Renal cortex interstitium (tissue), 11 donors: ENCODE results near the gene FGGY. TPM values are rescaled to one million over a fixed set of nuclear protein-coding genes. Genes with fewer than 3 reads are reported as not detected.
"Not testable (repeated sequence)": the region's sequence is repeated elsewhere in the genome, so short reads cannot be mapped to it uniquely, and the experiment has no call there.

Experiments used
- DNase-seq, 11 donors: peaks; one replicate each; pipeline ENCODE4 v3.0.0-alpha.2; 2013; ENCODE audit warnings: low read depth in 9 of 11, low spot score in 4 of 11; ENCODE audit errors: extremely low read depth in 1 of 11
- polyA plus RNA-seq, 3 donors: library from polyadenylated mRNA; unstranded; fragments of 120-200 nt; gene quantifications; one replicate each; pipeline ENCODE4 v1.2.1, GENCODE V29; 2013; ENCODE audit not compliant: insufficient read length in 3 of 3

The FGGY gene
- polyA plus RNA-seq, 3 donors = 21.4 to 22.1 (median 21.9) TPM

- no peak for DNase-seq
These were observed 188.3 kb downstream of the FGGY start for GRCh38 chr1:59485171-59485570.

- DNase-seq = no peak
These were observed 189.1 kb downstream of the FGGY start for GRCh38 chr1:59485949-59486348.

- no peak for DNase-seq
These were observed 189.7 kb downstream of the FGGY start for GRCh38 chr1:59486615-59487014.

- DNase-seq = no peak
These were observed 190.6 kb downstream of the FGGY start for GRCh38 chr1:59487335-59488031.

- no peak for DNase-seq
These were observed 195.6 kb downstream of the FGGY start for GRCh38 chr1:59492500-59492899.

GRCh38 chr1:59494145-59494833 lies 197.4 kb downstream of the FGGY start:
- DNase-seq = no peak

- not testable (repeated sequence) for DNase-seq
These were observed 199.3 kb downstream of the FGGY start for GRCh38 chr1:59496156-59496555.

GRCh38 chr1:59497616-59498015 lies 200.7 kb downstream of the FGGY start:
- DNase-seq = no peak

- DNase-seq = peak in 1 of 11 donors; percentile 67
These were observed 201.7 kb downstream of the FGGY start for GRCh38 chr1:59498640-59499039.

- no peak for DNase-seq
These were observed 202.5 kb downstream of the FGGY start for GRCh38 chr1:59499273-59499942.

GRCh38 chr1:59499943-59500569 lies 203.2 kb downstream of the FGGY start:
- DNase-seq = no peak

- DNase-seq = no peak
These were observed 204.3 kb downstream of the FGGY start for GRCh38 chr1:59500950-59501742.

- DNase-seq = no peak
These were observed 205.3 kb downstream of the FGGY start for GRCh38 chr1:59502009-59502691.

- DNase-seq = no peak
These were observed 207.4 kb downstream of the FGGY start for GRCh38 chr1:59504276-59504675.

- DNase-seq = no peak
These were observed 208.7 kb downstream of the FGGY start for GRCh38 chr1:59505596-59506028.

- DNase-seq = no peak
These were observed 210.1 kb downstream of the FGGY start for GRCh38 chr1:59506952-59507351.

GRCh38 chr1:59509341-59509875 lies 212.5 kb downstream of the FGGY start:
- DNase-seq = no peak

- no peak for DNase-seq
These were observed 213.4 kb downstream of the FGGY start for GRCh38 chr1:59510249-59510648.
